SK-N-SH treated with all-trans-retinoic acid at 6 μM for 48 hours (cell line): Measurements from ENCODE around the gene NDUFA11.

Experiments
- ATAC-seq: fragments of 200-7000 bp; cut with Tn5 transposase; 3 replicates; pipeline ENCODE4 v1.9.1; 2020; ENCODE audit warnings: mild to moderate bottlenecking, moderate library complexity
- ARNTL ChIP-seq: fragments of 450-650 bp; formaldehyde crosslinking; IDR thresholded peaks from 2 replicates; pipeline ENCODE4 v1.5.0; 2020; ENCODE audit warnings: low read depth, mild to moderate bottlenecking, moderate library complexity, borderline replicate concordance
- BACH2 ChIP-seq: fragments of 250-450 bp; sonication (Bioruptor Pico); IDR thresholded peaks from 2 replicates; pipeline ENCODE4 v1.9.0; 2021; ENCODE audit warnings: mild to moderate bottlenecking, borderline replicate concordance
- CREB5 ChIP-seq: fragments of 250-450 bp; sonication (Bioruptor Pico); IDR thresholded peaks from 2 replicates; pipeline ENCODE4 v1.5.1; 2020; ENCODE audit warnings: low read depth, mild to moderate bottlenecking, moderate library complexity
- CSDC2 ChIP-seq: fragments of 250-450 bp; sonication (Bioruptor Pico); IDR thresholded peaks from 2 replicates; pipeline ENCODE4 v1.5.0; 2020; ENCODE audit warnings: mild to moderate bottlenecking, moderate library complexity
- CSRNP3 ChIP-seq: fragments of 250-450 bp; sonication (Bioruptor Pico); IDR thresholded peaks from 2 replicates; pipeline ENCODE4 v1.5.1; 2021; ENCODE audit warnings: mild to moderate bottlenecking, moderate library complexity
- ESRRG ChIP-seq: fragments of 250-450 bp; sonication (Bioruptor Pico); IDR thresholded peaks from 2 replicates; pipeline ENCODE4 v1.6.1; 2021; ENCODE audit warnings: mild to moderate bottlenecking
- GLIS3 ChIP-seq: fragments of 250-450 bp; sonication (Bioruptor Pico); IDR thresholded peaks from 2 replicates; pipeline ENCODE4 v1.5.0; 2020; ENCODE audit warnings: mild to moderate bottlenecking, moderate library complexity
- OSR1 ChIP-seq: fragments of 250-450 bp; sonication (Bioruptor Pico); IDR thresholded peaks from 2 replicates; pipeline ENCODE4 v1.8.0; 2022; ENCODE audit warnings: moderate library complexity, mild to moderate bottlenecking, inconsistent platforms
- PATZ1 ChIP-seq: fragments of 250-450 bp; sonication (Bioruptor Pico); IDR thresholded peaks from 2 replicates; pipeline ENCODE4 v1.8.0; 2020; ENCODE audit warnings: mild to moderate bottlenecking, moderate library complexity, borderline replicate concordance
- POU6F1 ChIP-seq: fragments of 250-450 bp; sonication (Bioruptor Pico); IDR thresholded peaks from 2 replicates; pipeline ENCODE4 v1.8.0; 2021; ENCODE audit warnings: low read depth, mild to moderate bottlenecking, moderate library complexity, borderline replicate concordance
- PPARA ChIP-seq: fragments of 250-450 bp; sonication (Bioruptor Pico); IDR thresholded peaks from 2 replicates; pipeline ENCODE4 v1.5.0; 2020; ENCODE audit warnings: mild to moderate bottlenecking, borderline replicate concordance
- RARB ChIP-seq: fragments of 250-450 bp; sonication (Bioruptor Pico); IDR thresholded peaks from 2 replicates; pipeline ENCODE4 v1.8.0; 2021; ENCODE audit warnings: mild to moderate bottlenecking, moderate library complexity
- TCF4 ChIP-seq: fragments of 250-450 bp; sonication (Bioruptor Pico); IDR thresholded peaks from 2 replicates; pipeline ENCODE4 v1.8.0; 2021; ENCODE audit warnings: mild to moderate bottlenecking, moderate library complexity, borderline replicate concordance
- TSHZ2 ChIP-seq: fragments of 250-450 bp; sonication (Bioruptor Pico); IDR thresholded peaks from 2 replicates; pipeline ENCODE4 v1.5.0; 2020; ENCODE audit warnings: mild to moderate bottlenecking, moderate library complexity
- ZC3H10 ChIP-seq: fragments of 250-450 bp; sonication (Bioruptor Pico); IDR thresholded peaks from 2 replicates; pipeline ENCODE4 v1.5.1; 2021; ENCODE audit warnings: mild to moderate bottlenecking, moderate library complexity
- ZFP3 ChIP-seq: fragments of 250-450 bp; sonication (Bioruptor Pico); IDR thresholded peaks from 2 replicates; pipeline ENCODE4 v1.5.0; 2020; ENCODE audit warnings: mild to moderate bottlenecking, moderate library complexity
- ZNF565 ChIP-seq: fragments of 450-650 bp; formaldehyde crosslinking; conservative IDR thresholded peaks from 2 replicates; pipeline ENCODE4 v1.5.0; 2020; ENCODE audit warnings: low read depth, mild to moderate bottlenecking, moderate library complexity
- ZNF70 ChIP-seq: fragments of 450-650 bp; formaldehyde crosslinking; IDR thresholded peaks from 2 replicates; pipeline ENCODE4 v1.5.0; 2020; ENCODE audit warnings: mild to moderate bottlenecking, moderate library complexity
- ZNF8 ChIP-seq: fragments of 450-650 bp; formaldehyde crosslinking; IDR thresholded peaks from 2 replicates; pipeline ENCODE4 v1.5.0; 2020; ENCODE audit warnings: mild to moderate bottlenecking, moderate library complexity

The NDUFA11 gene

GRCh38 chr19:5893907-5894703 lies 9.5 kb downstream of the NDUFA11 start:
- ATAC-seq = no peak; the same call in 2 of the 3 replicates

GRCh38 chr19:5893296-5893903 lies 10.2 kb downstream of the NDUFA11 start:
- TF ChIP-seq TCF4 (CRISPR knock-in tag) (no peak), ZNF8 (no peak), ESRRG (CRISPR knock-in tag) (no peak), BACH2 (CRISPR knock-in tag) (no peak), ZFP3 (CRISPR knock-in tag) (no peak), ZNF70 (CRISPR knock-in tag) (no peak), PPARA (CRISPR knock-in tag) (no peak), ZC3H10 (no peak), POU6F1 (CRISPR knock-in tag) (no peak), GLIS3 (CRISPR knock-in tag) (no peak), PATZ1 (CRISPR knock-in tag) (no peak), TSHZ2 (no peak), CSDC2 (CRISPR knock-in tag) (no peak), ZNF565 (no peak)
- no peak for ATAC-seq

More at GRCh38 chr19:5893907-5894703, 9.5 kb downstream of the NDUFA11 start:
- TF ChIP-seq TSHZ2 = peak; percentile 34; the same call in 1 of the 2 replicates
- no peak for TF ChIP-seq RARB (CRISPR knock-in tag)
- TF ChIP-seq, all 23 proteins: peak for 1

- ATAC-seq = no peak
- TF ChIP-seq RARB (CRISPR knock-in tag) (no peak), PATZ1 (CRISPR knock-in tag) (no peak), ARNTL (CRISPR knock-in tag) (no peak), CSRNP3 (no peak), ESRRG (CRISPR knock-in tag) (no peak), POU6F1 (CRISPR knock-in tag) (no peak), CREB5 (CRISPR knock-in tag) (no peak), OSR1 (no peak), ZNF565 (no peak), CSDC2 (CRISPR knock-in tag) (no peak)
Measured at GRCh38 chr19:5892772-5893275, 10.8 kb downstream of the NDUFA11 start.
